H54 (cell line): ENCODE data around the gene PCSK4.
A peak's percentile ranks its signal among the peaks of the same experiment; 100 is the strongest.
"Not testable (repeated sequence)": the region's sequence is repeated elsewhere in the genome, so short reads cannot be mapped to it uniquely, and the experiment has no call there.

Source experiments
- DNase-seq: peaks from one replicate; pipeline ENCODE4 v3.0.0; 2011; ENCODE audit warnings: low spot score, mixed read lengths; ENCODE audit not compliant: insufficient read length
- FAIRE-seq: peaks from 3 replicates; lab custom pipeline; 2011; peaks lifted over from hg19 to GRCh38; lab: Jason Lieb, UNC
- POLR2A ChIP-seq: IDR thresholded peaks from 2 replicates; pipeline ENCODE4 v1.6.1; 2011; ENCODE audit warnings: low read depth, mild to moderate bottlenecking, low read length

The PCSK4 gene

DNA sequence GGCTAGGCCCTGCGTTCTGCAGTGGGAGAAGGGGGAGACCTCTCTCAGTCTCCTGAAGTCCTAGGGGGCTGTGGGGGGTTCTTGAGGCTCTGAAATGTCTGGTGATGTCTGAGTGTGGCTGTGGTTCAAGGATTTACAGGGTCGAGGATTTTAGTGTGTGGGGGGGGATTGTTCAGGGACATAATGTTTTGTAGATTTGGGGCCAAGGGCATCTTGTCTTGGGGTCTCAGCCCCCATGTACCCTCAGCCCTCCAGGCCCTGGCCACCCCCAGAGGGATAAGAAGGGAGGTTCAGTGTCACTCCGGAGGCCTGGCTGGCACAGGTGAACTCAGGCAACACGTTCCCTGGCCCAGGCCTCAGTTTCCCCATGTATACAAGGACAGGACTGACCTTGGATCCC lies 42.6 kb downstream of the PCSK4 start:
- no peak for DNase-seq
- TF ChIP-seq POLR2A: no peak
- FAIRE-seq: no peak

DNA sequence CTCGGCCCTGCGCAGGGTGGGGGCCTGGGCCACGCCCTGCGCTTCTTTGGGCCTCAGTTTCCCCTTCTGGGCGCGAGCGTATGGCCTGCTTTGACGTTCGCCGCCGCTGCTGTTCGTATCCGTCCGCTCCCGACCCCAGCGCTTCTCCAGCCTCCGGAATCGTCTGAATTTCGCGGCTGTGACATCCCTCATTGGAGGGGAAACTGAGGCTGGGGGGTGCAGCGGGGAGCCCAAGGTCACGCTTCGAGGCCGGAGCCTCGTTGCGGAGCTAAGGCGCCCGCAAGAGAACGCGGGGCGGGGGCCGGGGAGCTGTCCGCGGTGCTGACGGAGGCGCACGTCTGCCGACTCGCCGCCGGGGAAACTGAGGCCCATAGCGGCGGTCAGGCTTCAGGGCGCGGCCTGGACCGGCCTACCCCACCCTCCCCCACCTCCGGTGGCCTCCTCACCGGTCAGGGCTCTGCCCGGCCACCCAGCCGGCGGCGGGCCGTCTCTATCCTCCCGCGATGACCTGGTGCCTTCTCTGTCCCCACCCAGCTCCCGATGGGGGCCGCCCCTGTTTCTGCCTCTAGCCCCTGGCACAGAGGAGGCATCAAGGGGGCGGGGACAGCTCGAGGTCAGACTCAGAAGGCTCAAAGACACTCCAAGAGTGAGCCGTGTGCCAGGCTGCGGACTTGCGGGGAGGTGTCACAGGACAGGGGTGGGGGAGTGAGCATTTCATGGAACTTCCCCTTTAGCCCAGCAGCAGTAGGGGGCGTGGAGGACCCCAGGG lies 43.3 kb downstream of the PCSK4 start:
- no peak for FAIRE-seq
- DNase-seq: no peak
- no peak for TF ChIP-seq POLR2A

DNA sequence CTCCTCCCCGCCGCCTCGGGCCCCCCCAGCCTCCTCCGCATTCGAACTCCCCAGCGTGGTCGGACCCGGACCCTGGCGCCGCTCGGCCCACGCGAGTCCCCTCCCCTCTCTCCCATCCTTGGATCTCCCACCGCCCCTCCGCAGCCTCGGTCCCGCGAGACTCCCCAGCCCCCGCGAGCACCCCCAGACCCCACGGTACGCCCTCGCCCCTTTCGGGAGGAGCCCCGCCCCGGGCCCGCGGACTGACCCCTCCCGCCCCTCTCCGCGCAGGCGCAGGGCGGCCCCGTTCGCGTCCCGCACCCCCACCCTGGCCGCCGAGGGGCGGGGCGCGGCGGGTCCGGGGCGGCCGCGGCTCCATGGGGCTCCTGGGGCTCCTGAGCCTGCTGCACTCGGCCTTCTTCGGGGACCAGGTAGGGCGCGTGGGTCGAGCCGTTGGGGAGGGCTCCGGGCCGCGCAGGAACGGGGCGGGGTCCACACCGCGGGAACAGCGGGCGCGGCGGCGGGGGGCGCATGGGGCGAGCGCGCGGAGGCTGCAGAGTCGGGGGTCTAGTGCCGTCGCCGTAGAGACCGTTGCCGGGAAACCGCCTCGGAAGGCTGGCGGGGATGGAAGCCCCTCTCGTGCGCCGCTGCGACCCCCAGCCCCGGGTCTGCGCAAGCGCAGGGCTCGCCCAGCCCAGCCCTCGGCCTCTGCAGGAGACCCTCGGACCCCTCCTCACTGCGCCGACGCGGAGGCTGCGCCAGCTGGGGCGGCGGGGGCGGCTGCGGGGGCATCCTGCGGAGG lies 44.0 kb downstream of the PCSK4 start:
- FAIRE-seq (no peak), DNase-seq (peak; percentile 92)
- no peak for TF ChIP-seq POLR2A

DNA sequence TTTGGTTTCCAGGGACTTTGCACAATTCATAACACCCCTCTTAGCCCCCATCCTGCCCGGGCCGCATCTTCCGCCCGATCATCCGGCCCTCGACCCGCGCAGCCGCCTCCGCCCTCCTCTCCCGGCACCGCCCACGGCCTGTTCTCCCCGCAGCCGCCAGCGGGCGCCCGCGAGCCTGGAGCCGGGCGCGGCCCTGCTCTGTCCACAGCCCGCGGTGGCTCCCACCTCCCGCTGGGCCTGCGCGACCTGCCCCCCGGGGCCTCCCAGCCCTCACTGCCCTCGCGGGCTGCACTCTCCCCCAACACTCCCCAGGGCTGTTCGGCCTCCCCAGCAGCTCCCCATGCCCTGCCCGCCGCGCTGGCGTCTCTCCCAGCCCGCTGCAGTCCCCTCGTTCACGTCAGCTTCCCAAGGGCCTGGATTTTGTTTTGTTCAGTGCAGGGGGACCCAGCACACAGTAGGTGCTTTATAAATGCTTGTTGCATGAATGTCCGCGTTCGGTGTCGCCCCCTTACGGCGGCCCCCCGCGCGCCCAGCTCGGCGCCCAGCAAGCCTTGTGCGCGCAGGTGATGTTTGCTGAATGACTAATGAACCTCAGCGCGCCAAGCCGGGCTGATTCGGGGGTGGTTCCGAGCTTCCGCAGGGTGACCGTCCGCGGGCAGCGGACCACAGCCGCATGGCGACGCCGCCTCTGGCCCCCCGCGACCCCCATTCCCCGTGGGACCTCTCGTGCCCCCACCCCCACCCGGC lies 44.8 kb downstream of the PCSK4 start:
- DNase-seq (peak; percentile 95), FAIRE-seq (no peak)
- TF ChIP-seq POLR2A: no peak

DNA sequence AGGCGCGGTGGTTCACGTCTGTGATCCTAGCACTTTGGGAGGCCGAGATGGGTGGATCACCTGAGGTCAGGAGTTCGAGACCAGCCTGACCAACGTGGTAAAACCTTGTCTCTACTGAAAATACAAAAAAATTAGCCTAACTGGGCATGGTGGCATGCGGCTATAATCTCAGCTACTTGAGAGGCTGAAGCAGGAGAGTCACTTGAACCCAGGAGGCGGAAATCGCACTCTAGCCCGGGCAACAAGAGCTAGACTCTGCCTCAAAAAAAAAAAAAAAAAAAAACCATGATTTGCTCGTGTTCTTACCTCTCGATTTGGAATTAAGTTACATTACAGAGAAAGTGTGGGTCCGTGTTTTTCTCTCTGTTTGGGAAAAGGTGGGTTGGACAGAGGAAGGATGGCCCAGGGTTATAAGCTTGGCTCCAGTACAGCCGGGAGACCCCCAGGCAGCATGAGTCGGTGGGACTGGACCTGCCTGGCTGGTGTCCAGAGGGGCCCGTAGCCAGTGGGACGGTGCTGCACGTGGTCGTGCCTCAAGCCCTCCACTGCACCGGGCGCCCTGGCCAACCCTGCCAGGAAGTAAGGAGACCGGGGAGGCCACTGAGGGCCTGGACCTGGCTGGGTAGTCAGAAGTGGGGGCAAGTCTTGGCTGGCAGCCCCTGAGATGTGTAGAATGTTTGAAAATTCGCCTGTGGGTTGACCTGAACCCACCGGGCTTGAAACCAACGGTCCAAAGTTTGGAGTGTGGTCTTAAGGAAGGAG lies 48.3 kb downstream of the PCSK4 start:
- DNase-seq (no peak), FAIRE-seq (no peak)
- no peak for TF ChIP-seq POLR2A

DNA sequence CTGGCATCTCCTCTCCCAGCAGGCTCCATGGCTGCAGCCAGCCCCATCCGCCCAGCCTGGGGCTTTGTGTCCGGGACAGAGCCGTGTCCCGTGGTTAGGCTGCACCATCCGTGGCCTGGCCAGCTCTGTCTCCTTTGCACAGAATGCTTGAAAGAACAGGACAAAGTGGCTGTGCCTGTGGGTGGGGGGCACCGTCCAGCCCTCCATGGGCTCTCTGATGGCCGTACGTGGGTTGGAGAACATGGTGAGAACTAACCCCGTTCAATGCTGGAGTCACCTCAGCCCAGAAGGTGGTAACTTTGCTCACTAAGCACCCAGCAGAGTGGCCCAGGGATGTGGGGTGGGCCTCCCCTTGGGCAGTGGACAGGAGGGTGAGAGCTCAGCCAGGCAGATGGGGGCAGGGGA lies 49.1 kb downstream of the PCSK4 start:
- no peak for DNase-seq
- FAIRE-seq: no peak
- no peak for TF ChIP-seq POLR2A

DNA sequence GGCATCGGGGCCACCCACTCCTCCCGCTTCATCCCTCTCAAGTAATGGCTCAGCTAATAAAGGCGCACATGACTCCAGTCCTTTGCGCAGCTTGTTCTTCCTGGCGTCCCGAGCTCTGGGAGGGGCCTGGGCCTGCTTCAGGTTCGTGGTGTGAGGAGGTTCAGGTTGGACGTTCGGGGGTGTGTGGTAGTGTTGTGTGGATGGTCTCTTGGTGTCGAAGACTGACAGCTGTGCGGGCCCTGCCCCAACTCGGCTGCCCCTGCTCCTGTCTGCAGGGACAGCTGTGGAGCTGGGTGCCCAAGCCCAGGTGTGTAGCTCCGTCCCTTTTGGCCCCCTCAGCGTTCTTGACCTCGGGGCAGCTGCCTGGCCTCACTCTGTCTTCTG lies 49.7 kb downstream of the PCSK4 start:
- FAIRE-seq: no peak
- DNase-seq: no peak
- no peak for TF ChIP-seq POLR2A

DNA sequence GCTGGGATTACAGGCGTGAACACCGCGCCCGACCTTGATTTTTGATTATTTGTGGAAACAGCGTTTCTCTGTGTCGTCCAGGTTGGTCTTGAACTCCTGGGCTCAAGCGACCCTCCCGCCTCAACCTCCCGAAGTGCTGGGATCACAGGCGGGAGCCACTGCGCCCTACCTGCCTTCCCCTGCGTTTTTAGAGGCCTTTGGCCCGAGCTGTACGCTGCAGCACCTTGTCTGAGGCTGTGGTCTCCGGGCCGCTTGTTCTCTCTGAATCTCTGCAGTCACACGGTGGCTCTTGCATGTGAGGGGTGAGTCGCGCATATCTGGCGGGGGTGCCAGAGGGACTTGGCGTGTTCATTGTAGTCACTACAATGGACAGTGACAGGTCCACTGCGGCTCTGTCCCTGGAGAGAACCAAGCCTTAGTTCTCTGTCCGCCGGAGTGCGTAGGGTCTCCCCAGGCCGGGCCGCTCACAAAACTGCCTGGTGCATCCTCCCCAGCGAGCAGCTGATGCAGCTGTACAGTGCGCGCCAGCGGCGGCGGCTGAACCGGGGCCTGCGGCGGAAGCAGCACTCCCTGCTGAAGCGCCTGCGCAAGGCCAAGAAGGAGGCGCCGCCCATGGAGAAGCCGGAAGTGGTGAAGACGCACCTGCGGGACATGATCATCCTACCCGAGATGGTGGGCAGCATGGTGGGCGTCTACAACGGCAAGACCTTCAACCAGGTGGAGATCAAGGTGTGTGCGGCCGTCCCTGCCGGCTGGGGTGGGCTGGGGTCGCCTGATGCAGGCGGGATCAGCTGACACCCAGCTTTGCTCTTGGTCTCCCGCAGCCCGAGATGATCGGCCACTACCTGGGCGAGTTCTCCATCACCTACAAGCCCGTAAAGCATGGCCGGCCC lies 50.4 kb downstream of the PCSK4 start:
- FAIRE-seq, DNase-seq: not testable (repeated sequence)

DNA sequence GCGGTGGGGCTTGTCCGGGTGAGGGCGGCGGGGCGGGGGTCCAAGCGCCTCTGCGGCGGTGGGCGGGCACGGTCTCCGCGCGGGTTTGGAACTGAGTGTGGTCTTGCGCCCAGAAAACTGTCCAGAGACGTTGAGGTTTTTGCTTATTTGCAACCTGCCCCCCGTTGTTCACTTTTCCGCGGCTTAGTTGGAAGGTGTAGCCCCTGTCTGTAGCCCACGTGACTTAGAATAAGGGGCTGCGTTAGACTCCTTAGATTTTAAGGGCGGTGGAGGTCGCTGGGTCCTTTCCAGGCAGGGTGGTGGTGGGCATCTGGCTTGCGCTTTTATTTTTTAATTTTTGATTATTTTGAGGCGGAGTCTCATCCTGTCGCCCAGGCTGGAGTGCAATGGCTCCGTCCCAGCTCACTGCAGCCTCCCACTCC lies 51.2 kb downstream of the PCSK4 start:
- FAIRE-seq: no peak
- DNase-seq: no peak
- TF ChIP-seq POLR2A: no peak

DNA sequence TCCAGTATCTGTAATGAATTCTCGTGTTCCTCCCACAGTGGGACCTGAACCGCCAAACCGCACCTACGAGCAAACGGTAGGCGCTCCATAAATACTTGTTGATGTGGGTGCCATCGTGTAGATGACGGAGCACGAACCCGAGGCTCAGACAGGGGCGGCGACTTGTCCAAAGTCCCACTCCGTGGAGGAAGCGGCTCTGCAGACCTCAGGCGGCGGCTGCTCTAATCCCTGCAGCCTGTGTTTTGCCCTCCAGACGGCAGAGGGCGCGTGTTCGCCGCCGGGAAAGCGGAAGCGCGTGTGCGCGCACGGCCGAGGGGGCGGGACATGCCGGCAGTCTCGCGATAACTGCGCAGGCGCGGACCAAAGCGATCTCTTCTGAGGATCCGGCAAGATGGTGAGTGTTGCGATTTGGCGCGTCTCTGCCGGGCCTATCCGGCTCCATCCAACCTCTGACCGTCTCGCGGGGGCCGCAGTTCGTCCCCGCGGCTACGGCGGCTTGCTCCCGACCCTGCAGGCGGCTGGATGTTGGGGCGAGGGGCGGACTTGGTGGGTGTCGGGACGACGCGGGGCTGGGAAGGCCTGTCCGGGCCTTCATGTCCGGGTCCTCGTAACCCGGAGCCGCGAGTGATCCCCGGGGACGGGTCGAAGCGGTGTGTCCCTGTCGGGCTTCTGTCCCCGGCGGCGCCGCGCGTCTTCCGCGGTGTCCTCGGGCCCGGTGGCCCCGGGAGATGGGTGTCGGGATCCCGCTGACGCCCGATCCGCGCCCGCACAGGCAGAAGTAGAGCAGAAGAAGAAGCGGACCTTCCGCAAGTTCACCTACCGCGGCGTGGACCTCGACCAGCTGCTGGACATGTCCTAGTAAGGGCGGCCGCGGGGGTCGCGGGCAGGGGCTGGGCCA lies 51.9 kb downstream of the PCSK4 start, which contains the start of gene RPS15:
RPS15 (plus strand) TSS at position 362 of the 898 bp plus-strand sequence; CDS start at position 392, 30 bp downstream.
- no peak for FAIRE-seq
- peak; percentile 94 for TF ChIP-seq POLR2A
- DNase-seq: peak; percentile 88

DNA sequence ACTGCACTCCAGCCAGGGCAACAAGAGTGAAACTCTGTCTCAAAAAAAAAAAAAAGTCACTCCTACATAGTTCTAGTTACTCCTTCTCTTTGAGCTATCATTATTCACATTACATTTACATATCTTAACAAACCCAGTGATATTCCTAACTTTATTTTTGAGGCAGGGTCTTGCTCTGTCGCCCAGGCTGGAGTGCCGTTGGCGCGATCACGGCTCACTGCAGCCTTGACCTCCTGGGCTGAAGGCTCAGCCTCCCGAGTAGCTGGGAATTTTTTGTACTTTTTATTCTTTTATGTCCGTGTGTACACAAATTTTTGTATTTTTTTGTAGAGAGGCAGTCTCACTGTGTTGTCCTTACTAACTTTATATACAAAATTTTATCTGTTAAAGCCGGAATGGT lies 52.5 kb downstream of the PCSK4 start:
- FAIRE-seq: no peak
- TF ChIP-seq POLR2A: no peak

DNA sequence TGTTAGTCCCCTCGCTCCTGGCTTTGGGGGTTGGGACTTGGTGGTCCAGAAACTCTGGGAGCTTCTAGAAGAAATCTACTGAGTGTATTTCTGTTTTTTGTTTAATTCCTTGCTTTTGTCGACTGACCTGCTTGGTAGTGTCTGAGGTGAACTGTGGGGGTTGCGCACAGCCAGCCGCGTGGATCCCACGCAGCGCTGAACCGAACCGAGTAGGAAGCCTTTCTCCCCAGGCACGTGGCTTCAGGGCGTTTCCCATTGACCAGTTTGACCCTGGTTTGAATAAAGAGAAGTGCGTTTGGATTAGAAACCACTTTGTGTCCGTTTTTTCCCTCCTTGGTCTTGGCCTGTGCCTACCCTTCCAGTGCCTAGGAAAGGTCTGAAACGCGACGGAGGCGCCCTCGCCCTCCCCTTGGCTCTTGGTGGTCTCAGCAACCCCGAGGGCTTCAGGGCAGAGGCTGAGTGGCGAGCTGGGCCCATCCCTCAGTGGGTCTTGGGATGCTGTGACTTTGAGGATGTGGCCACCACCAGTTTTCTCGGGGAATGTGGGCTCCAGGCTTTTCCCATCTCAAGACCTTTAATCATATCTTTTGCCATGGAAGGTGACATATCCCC lies 54.7 kb downstream of the PCSK4 start:
- no peak for DNase-seq
- FAIRE-seq: no peak
- no peak for TF ChIP-seq POLR2A

More for the DNA sequence above, 52.5 kb downstream of the PCSK4 start:
- DNase-seq: no peak
